H1 (cell line): ENCODE results near the gene SLC1A1. TPM values are rescaled to one million over a fixed set of nuclear protein-coding genes. Genes with fewer than 3 reads are reported as not detected.

ENCODE experiments used
- CTCF ChIA-PET: fragments of 300-600 bp; sonication (Branson Sonifier 250); formaldehyde crosslinking; loops from one replicate; lab custom pipeline; 2021; ENCODE audit not compliant: partially characterized antibody; lab: Charles Lee
- POLR2A ChIA-PET: fragments of 300-600 bp; sonication (Branson Sonifier 250); formaldehyde crosslinking; loops from one replicate; lab custom pipeline; 2021; ENCODE audit warnings: inconsistent platforms; ENCODE audit not compliant: partially characterized antibody; lab: Charles Lee
- DNase-seq, 2 experiments: peaks; one replicate each; pipeline versions ENCODE4 v3.0.0 to v3.0.0-alpha.2; 2010 to 2022; ENCODE audit warnings: low spot score in 2 of 2, low read depth in 1 of 2, mixed read lengths in 1 of 2
- FAIRE-seq: peaks from 2 replicates; lab custom pipeline; 2011; peaks lifted over from hg19 to GRCh38; lab: Jason Lieb, UNC
- H2AFZ ChIP-seq: 2 replicates; pipeline ENCODE4 v1.8.1; 2012; ENCODE audit warnings: low read length, inconsistent platforms
- H2AK5ac ChIP-seq: 2 replicates; pipeline ENCODE4 v1.6.1; 2013; ENCODE audit warnings: low read depth, low read length
- H2BK120ac ChIP-seq: replicated peaks from 2 replicates; pipeline ENCODE3; 2013; ENCODE audit warnings: low read depth, low read length, inconsistent platforms
- H2BK12ac ChIP-seq: 2 replicates; pipeline ENCODE4 v1.6.1; 2013; ENCODE audit warnings: low read depth, low read length
- H2BK15ac ChIP-seq: 2 replicates; pipeline ENCODE4 v1.6.1; 2013; ENCODE audit warnings: low read length
- H2BK20ac ChIP-seq: 2 replicates; pipeline ENCODE4 v1.6.1; 2013; ENCODE audit warnings: low read length
- H2BK5ac ChIP-seq: 2 replicates; pipeline ENCODE4 v1.6.1; 2013; ENCODE audit warnings: low read depth, low read length
- H3K14ac ChIP-seq: 2 replicates; pipeline ENCODE4 v1.6.1; 2013; ENCODE audit warnings: inconsistent platforms; ENCODE audit not compliant: insufficient read length
- H3K18ac ChIP-seq: 2 replicates; pipeline ENCODE4 v1.6.1; 2013; ENCODE audit warnings: low read length; ENCODE audit errors: extremely low read depth
- H3K23ac ChIP-seq: 2 replicates; pipeline ENCODE4 v1.6.1; 2013; ENCODE audit warnings: inconsistent platforms; ENCODE audit not compliant: insufficient read length
- H3K23me2 ChIP-seq: 2 replicates; pipeline ENCODE4 v1.6.1; 2013; ENCODE audit warnings: low read depth, low read length
- H3K27ac ChIP-seq: 2 replicates; pipeline ENCODE4 v1.6.1; 2011; ENCODE audit warnings: low read depth, low read length, inconsistent platforms
- H3K27me3 ChIP-seq, 4 experiments: replicated peaks in 1 of 4; 1 replicate in 1 of 4; 2 replicates in 3 of 4; pipeline versions ENCODE4 v1.6.1 to v1.8.1; 2011 to 2013; ENCODE audit warnings: low read length in 3 of 4, mild to moderate bottlenecking in 3 of 4, inconsistent platforms in 2 of 4, mixed read lengths in 2 of 4, moderate library complexity in 1 of 4; ENCODE audit not compliant: control insufficient read depth in 3 of 4, insufficient read depth in 3 of 4; ENCODE audit errors: extremely low read depth in 1 of 4
- H3K36me3 ChIP-seq, 4 experiments: 2 replicates each; pipeline versions ENCODE4 v1.6.1 to v1.8.1; 2011 to 2013; ENCODE audit warnings: mild to moderate bottlenecking in 4 of 4, low read length in 3 of 4, moderate library complexity in 2 of 4, control low read depth in 1 of 4, inconsistent platforms in 1 of 4; ENCODE audit not compliant: insufficient read depth in 4 of 4, control insufficient read depth in 2 of 4
- H3K4ac ChIP-seq: replicated peaks from 2 replicates; pipeline ENCODE3; 2013; ENCODE audit warnings: low read length, low read depth, mixed read lengths, inconsistent platforms; ENCODE audit not compliant: insufficient read length
- H3K4me1 ChIP-seq, 4 experiments: replicated peaks in 1 of 4; 1 replicate in 1 of 4; 2 replicates in 3 of 4; pipeline versions ENCODE4 v1.6.1 to v1.8.1; 2011 to 2013; ENCODE audit warnings: low read length in 3 of 4, inconsistent platforms in 2 of 4, mixed read lengths in 1 of 4; ENCODE audit not compliant: insufficient read depth in 4 of 4, control insufficient read depth in 3 of 4
- H3K4me2 ChIP-seq, 2 experiments: 2 replicates each; pipeline versions ENCODE4 v1.6.1 to v1.8.1; 2011 to 2013; ENCODE audit warnings: low read depth in 2 of 2, low read length in 2 of 2, control low read depth in 1 of 2, inconsistent platforms in 1 of 2, mild to moderate bottlenecking in 1 of 2; ENCODE audit not compliant: insufficient read depth in 1 of 2
- H3K4me3 ChIP-seq, 4 experiments: fragments of 200-600, 300-600 bp in 1 of 4; sonication (generic), shearing (Covaris generic), sonication (Bioruptor Twin) in 1 of 4; 2 replicates each; pipeline versions ENCODE4 v1.5.1 to v1.8.1; 2011 to 2016; ENCODE audit warnings: low read length in 4 of 4, low read depth in 3 of 4, control low read depth in 2 of 4, inconsistent platforms in 2 of 4, mild to moderate bottlenecking in 2 of 4, mixed read lengths in 1 of 4, moderate library complexity in 1 of 4; ENCODE audit not compliant: insufficient read depth in 2 of 4; ENCODE audit errors: extremely low read depth in 1 of 4
- H3K56ac ChIP-seq: replicated peaks from 2 replicates; pipeline ENCODE3; 2013; ENCODE audit warnings: low read depth, mild to moderate bottlenecking, mixed read lengths, low read length, inconsistent platforms; ENCODE audit not compliant: insufficient read length
- H3K79me1 ChIP-seq: 2 replicates; pipeline ENCODE4 v1.6.1; 2013; ENCODE audit warnings: low read depth, low read length, control low read depth
- H3K79me2 ChIP-seq, 2 experiments: 2 replicates each; pipeline versions ENCODE4 v1.6.1 to v1.8.1; 2012 to 2013; ENCODE audit warnings: low read length in 2 of 2, mild to moderate bottlenecking in 2 of 2, inconsistent platforms in 1 of 2; ENCODE audit not compliant: insufficient read depth in 2 of 2, control insufficient read depth in 1 of 2
- H3K9ac ChIP-seq, 4 experiments: replicated peaks in 1 of 4; 1 replicate in 1 of 4; 2 replicates in 3 of 4; pipeline versions ENCODE4 v1.6.1 to v1.8.1; 2011 to 2013; ENCODE audit warnings: low read depth in 3 of 4, low read length in 3 of 4, control low read depth in 2 of 4, mild to moderate bottlenecking in 2 of 4, moderate library complexity in 2 of 4, inconsistent platforms in 1 of 4; ENCODE audit errors: extremely low read depth in 1 of 4
- H3K9me3 ChIP-seq, 2 experiments: 2 replicates each; pipeline versions ENCODE4 v1.6.1 to v1.8.1; 2012 to 2013; ENCODE audit warnings: mild to moderate bottlenecking in 2 of 2, moderate library complexity in 2 of 2, control low read depth in 1 of 2, inconsistent platforms in 1 of 2, low read depth in 1 of 2, low read length in 1 of 2, mixed read lengths in 1 of 2; ENCODE audit not compliant: insufficient read depth in 2 of 2
- H4K20me1 ChIP-seq, 2 experiments: replicated peaks in 1 of 2; 2 replicates each; pipeline versions ENCODE3 to v1.8.1; 2011 to 2013; ENCODE audit warnings: inconsistent platforms in 2 of 2, low read length in 2 of 2, mild to moderate bottlenecking in 1 of 2; ENCODE audit not compliant: insufficient read depth in 2 of 2, control insufficient read depth in 1 of 2
- H4K5ac ChIP-seq: 2 replicates; pipeline ENCODE4 v1.6.1; 2013; ENCODE audit warnings: low read length, low read depth, mixed read lengths, inconsistent platforms; ENCODE audit not compliant: insufficient read length
- H4K8ac ChIP-seq: 2 replicates; pipeline ENCODE4 v1.8.0; 2013; ENCODE audit warnings: mild to moderate bottlenecking, moderate library complexity, low read length, inconsistent platforms; ENCODE audit not compliant: insufficient read depth; ENCODE audit errors: extremely low read depth
- H4K91ac ChIP-seq: replicated peaks from 2 replicates; pipeline ENCODE3; 2013; ENCODE audit warnings: low read length, mixed read lengths, inconsistent platforms; ENCODE audit not compliant: insufficient read length
- BRCA1 ChIP-seq: IDR thresholded peaks from 2 replicates; pipeline ENCODE4 v1.6.1; 2012; ENCODE audit warnings: low read depth, low read length, improper control_type of control experiment
- CBX5 ChIP-seq: fragments of 300-800, 300-1000 bp; sonication (generic); IDR thresholded peaks from 2 replicates; pipeline ENCODE4 v1.7.1; 2016; ENCODE audit warnings: antibody characterized with exemption, low read length, low read depth
- CREB1 ChIP-seq: IDR thresholded peaks from 2 replicates; pipeline ENCODE4 v1.6.1; 2012; ENCODE audit warnings: inconsistent platforms
- E2F6 ChIP-seq: IDR thresholded peaks from 2 replicates; pipeline ENCODE4 v1.6.1; 2012; ENCODE audit warnings: inconsistent platforms
- HDAC6 ChIP-seq: IDR thresholded peaks from one replicate; pipeline ENCODE4 v1.7.1; 2012; ENCODE audit warnings: low read depth, mild to moderate bottlenecking, inconsistent platforms, low read length, moderate library complexity
- PHF8 ChIP-seq: fragments of 200-600 bp; sonication (generic); conservative IDR thresholded peaks from 2 replicates; pipeline ENCODE4 v1.7.1; 2012; ENCODE audit warnings: low read depth, mild to moderate bottlenecking, inconsistent platforms, low read length, moderate library complexity
- WGBS, 2 experiments: shearing (Covaris generic) in 1 of 2; methylation state at CpG; one replicate each; pipeline versions ENCODE4 v1.1.6 to v1.1.7; 2013 to 2015; ENCODE audit warnings: low lambda C conversion rate in 2 of 2, mixed read lengths in 2 of 2, inconsistent platforms in 1 of 2, low coverage in 1 of 2, missing lambda C conversion rate in 1 of 2; ENCODE audit not compliant: insufficient replicate concordance in 2 of 2, insufficient coverage in 1 of 2, insufficient read length in 1 of 2; ENCODE audit errors: extremely low coverage in 1 of 2, missing lambda C conversion rate in 1 of 2; 5-methylcytosine and 5-hydroxymethylcytosine counted together
- polyA plus RNA-seq, 7 experiments: library from polyadenylated mRNA; depleted of rRNA in 3 of 7; stranded (reverse) in 5 of 7; unstranded in 2 of 7; fragments of >200 nt in 5 of 7; fragments of 200-250 nt in 2 of 7; gene quantifications; 1 replicate in 5 of 7; 2 replicates in 1 of 7; 4 replicates in 1 of 7; pipeline versions ENCODE4 v1.2.1 to v1.2.3, GENCODE V29; 2011 to 2013; ENCODE audit warnings: missing spikeins in 2 of 7, mixed read lengths in 2 of 7
- total RNA-seq: library from RNA; stranded (reverse); fragmentation: NEBNext Ultra II Directional; extraction: Animal tissue kit (Norgen Biotek cat#: 25700); gene quantifications from 2 replicates; pipeline ENCODE4 v1.2.1, GENCODE V29; 2021

SLC1A1 gene
- total and polyA plus RNA-seq, 2 of the 8 experiments (the other 6 are each of a cell fraction or from before 2014, with no cell fraction given) = 4.7 to 11.7 TPM

- POLR2A ChIA-PET = no interaction called here
- Histone ChIP-seq H2BK12ac (no peak overlapping the region), H3K27me3 (no peaks in the 10 kb centered on the region), H4K5ac (no peak overlapping the region), H2BK20ac (no peak overlapping the region), H3K9me3 (no peaks in the 10 kb centered on the region), H3K4me2 (no peak overlapping the region), H3K4me1 (peaks cover 0 to 8% (median 0%) of the 10 kb centered on the region in 4 experiments; a peak in 3 of 7 replicates), H3K23me2 (no peaks in the 10 kb centered on the region), H2AFZ (no peak overlapping the region), H3K56ac (no peak overlapping the region), H3K36me3 (no peaks in the 10 kb centered on the region), H3K23ac (no peak overlapping the region), H3K4me3 (no peak overlapping the region), H2AK5ac (no peak overlapping the region), H3K79me1 (no peaks in the 10 kb centered on the region), H3K9ac (no peak overlapping the region), H2BK15ac (no peak overlapping the region), H2BK120ac (no peak overlapping the region), H4K8ac (no peak overlapping the region), H3K4ac (no peak overlapping the region), H3K27ac (no peak overlapping the region), H4K91ac (no peak overlapping the region), H4K20me1 (no peaks in the 10 kb centered on the region), H3K14ac (no peak overlapping the region), H3K79me2 (no peaks in the 10 kb centered on the region), H2BK5ac (no peak overlapping the region), H3K18ac (no peak overlapping the region)
- DNase-seq (no peak), FAIRE-seq (no peak)
- CTCF ChIA-PET = interaction anchor here (0.9 to 1.3 kb wide), 2 partner anchors 27 to 43 kb away, joined by 3 read pairs; no protein-coding TSS in a partner anchor
- WGBS, 2 experiments = 26% methylated on average over 2 of the region's 2 CpGs; no CpG with 5 or more reads in 1 of the 2 experiments
- TF ChIP-seq CBX5 (no peak), BRCA1 (no peak), CREB1 (no peak), PHF8 (no peak), E2F6 (no peak), HDAC6 (no peak)
These were observed 140.6 kb downstream of the SLC1A1 start for GRCh38 chr9:4630836-4631235.
